Motor neuron (in vitro differentiated cells): ENCODE results near the gene HEBP1. TPM values are rescaled to one million over a fixed set of nuclear protein-coding genes. Genes with fewer than 3 reads are reported as not detected.

Source experiments
- ATAC-seq, 8 experiments: fragments of 200-7000 bp; cut with Tn5 transposase; replicated peaks in 6 of 8; 2 replicates each; pipeline ENCODE4 v1.8.0; 2021; ENCODE audit warnings: mild to moderate bottlenecking in 8 of 8, moderate library complexity in 8 of 8
- H3K27ac ChIP-seq, 2 donors: fragments of 250-450 bp; sonication (Bioruptor Pico); 2 replicates each; pipeline ENCODE4 v1.9.0; 2021; ENCODE audit warnings: antibody characterized with exemption in 2 of 2, mild to moderate bottlenecking in 2 of 2, moderate library complexity in 1 of 2
- H3K4me1 ChIP-seq, 2 donors: fragments of 250-450 bp; sonication (Bioruptor Pico); replicated peaks in 1 of 2; 2 replicates each; pipeline ENCODE4 v1.6.1; 2021; ENCODE audit warnings: antibody characterized with exemption in 2 of 2, mild to moderate bottlenecking in 2 of 2, moderate library complexity in 1 of 2
- H3K4me3 ChIP-seq, 5 donors: fragments of 250-450 bp; sonication (Bioruptor Pico); 2 replicates each; pipeline ENCODE4 v1.9.0; 2021; ENCODE audit warnings: antibody characterized with exemption in 5 of 5, mild to moderate bottlenecking in 5 of 5, moderate library complexity in 4 of 5
- WGBS, 10 experiments: fragments of 450-650 bp; shearing (Covaris generic); methylation state at CpG; one replicate each; pipeline ENCODE4 v1.0.0; 2022; 5-methylcytosine and 5-hydroxymethylcytosine counted together
- in situ Hi-C, 9 experiments: fragments of 400-800 bp; cut with MboI; loops; one replicate each; pipeline ENCODE4 v1.15.0; 2021; ENCODE audit warnings: low sequenced_read_pairs in 9 of 9, low pct_unique_long_range_greater_than_20kb in 2 of 9; ENCODE audit not compliant: unreplicated experiment in 9 of 9
- total RNA-seq, 8 experiments: library from RNA; unstranded; fragments of 300-600 nt; gene quantifications; 2 replicates each; pipeline versions ENCODE4 v1.2.3 to v1.2.4, GENCODE V29; 2022

HEBP1 gene, protein sequence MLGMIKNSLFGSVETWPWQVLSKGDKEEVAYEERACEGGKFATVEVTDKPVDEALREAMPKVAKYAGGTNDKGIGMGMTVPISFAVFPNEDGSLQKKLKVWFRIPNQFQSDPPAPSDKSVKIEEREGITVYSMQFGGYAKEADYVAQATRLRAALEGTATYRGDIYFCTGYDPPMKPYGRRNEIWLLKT
- 10 to 100 TPM in 7 of 8 experiments, 1 to 10 TPM in 1; 6.8 to 25.3 (median 17.1) TPM for total RNA-seq

DNA sequence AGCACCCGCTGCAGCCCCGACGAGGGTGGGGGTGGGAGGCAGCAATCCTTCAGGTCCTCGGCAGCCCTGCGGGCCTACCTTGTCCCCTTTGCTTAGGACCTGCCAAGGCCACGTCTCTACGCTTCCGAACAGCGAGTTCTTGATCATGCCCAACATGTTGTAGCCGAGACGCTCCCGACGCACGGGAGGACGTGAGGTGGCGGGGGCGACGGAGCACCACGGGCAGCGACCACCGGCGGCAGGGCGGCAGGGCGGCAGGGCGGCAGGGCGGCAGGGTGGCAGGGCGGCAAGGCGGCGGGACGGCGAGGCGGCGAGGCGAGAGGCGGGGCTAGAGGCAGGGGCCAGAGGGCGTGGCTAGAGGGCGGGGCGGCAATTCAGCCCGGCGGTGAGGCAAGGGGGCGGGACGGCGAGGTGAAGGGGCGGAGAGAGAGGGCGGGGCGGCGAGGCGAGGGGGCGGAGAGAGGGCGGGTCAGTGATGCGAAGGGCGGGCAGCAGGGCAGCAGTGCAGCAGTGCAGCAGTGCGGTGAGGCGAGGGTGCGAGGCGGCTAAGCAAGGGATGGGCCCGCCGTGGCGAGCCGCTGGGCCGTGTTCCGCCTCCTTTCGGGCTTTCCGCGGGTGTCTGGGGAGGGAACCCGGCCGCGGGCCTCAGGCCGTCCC lies at the start of gene HEBP1:
Gene HEBP1 (minus strand): TSS at position 307 of the 657 bp plus-strand sequence. CDS start 151 bp downstream, at position 156.
- peak within 1 kb of the TSS; percentile 38 to 75 for H3K27ac ChIP-seq
- WGBS, 10 experiments = 0% methylated on average over 2 to 7 of the region's 69 CpGs; no CpG with 5 or more reads in 7 of the 10 experiments
- ATAC-seq = peak; percentile 81 to 93 (median 90)
- in situ Hi-C loops = loop anchor here in 1 of 9 experiments (25.0 kb wide), 1 partner anchor 212 kb away; no protein-coding TSS in a partner anchor
- peak within 1 kb of the TSS; percentile 46 to 68 (median 58) for H3K4me3 ChIP-seq
- H3K4me1 ChIP-seq = peaks cover 0 to 5% of the 10 kb centered on the region in 2 donors

DNA sequence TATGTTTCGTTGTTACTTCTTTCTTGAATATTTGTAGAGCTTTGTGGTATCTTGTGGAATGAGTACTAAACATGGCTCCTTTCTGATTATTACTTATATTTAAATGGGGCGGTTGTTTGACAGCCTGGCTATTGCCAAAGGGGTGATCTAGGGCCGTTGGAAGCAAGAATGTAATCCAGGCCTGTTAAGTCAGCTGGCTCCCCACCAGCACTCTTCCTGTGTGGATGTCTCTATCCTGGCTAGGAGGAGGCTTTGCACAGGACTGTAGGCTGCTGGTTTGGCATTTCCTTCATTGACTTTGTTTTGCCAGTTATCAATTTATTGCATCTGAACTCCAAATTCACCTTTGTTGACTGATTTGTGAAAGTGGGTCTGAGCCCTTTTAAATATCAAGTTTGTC lies 49.8 kb upstream of the HEBP1 start:
- ATAC-seq = peak in 1 of 8 experiments; percentile 44
- in situ Hi-C loops = no loop called here
- Histone ChIP-seq H3K27ac (no peak overlapping the region), H3K4me3 (no peak overlapping the region), H3K4me1 (peaks cover 8 to 17% of the 10 kb centered on the region in 2 donors)
- WGBS, 10 experiments = 41 to 100% (median 61%) methylated on average over 1 to 3 of the region's 3 CpGs; no CpG with 5 or more reads in 1 of the 10 experiments

DNA sequence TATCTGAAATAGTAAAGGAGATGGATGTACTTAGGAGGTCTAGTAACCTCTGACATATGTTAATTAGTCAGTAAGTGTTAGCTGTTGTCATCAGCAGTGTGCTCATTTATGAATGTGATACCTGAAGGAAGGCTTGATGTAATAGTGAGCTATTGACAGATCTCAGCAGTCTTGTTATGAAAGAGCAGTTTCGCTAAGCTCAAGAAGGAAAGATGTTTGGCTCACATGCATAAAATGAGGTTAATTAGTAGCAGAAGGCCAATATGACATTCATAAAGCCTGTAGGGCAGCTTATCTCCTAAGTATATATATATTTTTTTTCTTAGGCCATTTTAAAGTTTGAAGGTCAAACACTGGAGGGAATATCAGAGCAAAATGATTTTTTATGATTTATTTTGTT lies 46.9 kb upstream of the HEBP1 start:
- Histone ChIP-seq H3K4me1 (peaks cover 8 to 15% of the 10 kb centered on the region in 2 donors), H3K4me3 (no peak overlapping the region), H3K27ac (no peak overlapping the region)
- 40 to 100% (median 100%) methylated on average over 1 of the region's 1 CpG; no CpG with 5 or more reads in 1 of the 10 experiments for WGBS, 10 experiments
- in situ Hi-C loops = no loop called here
- ATAC-seq = no peak

DNA sequence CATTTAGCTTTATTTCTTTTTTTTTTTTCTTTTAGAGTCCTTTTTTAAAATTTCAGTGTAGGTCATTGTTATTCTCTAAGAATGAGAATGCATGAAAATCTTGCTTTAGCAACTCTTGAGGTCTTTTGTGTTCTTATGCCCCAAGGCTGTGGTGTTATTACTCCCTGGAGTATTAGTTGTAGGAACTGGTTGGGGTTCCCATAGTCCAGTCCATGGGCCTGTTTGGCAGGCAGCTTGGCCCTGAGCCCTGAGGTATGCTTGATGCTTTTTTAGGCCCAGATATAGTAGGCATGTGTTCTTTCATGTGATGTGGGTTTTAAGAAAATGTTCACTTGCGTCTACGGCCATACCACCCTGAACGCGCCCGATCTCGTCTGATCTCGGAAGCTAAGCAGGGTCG lies 45.8 kb upstream of the HEBP1 start:
- in situ Hi-C loops = no loop called here
- Histone ChIP-seq H3K27ac (no peak overlapping the region), H3K4me3 (peak overlapping the region in 2 of 5 donors; percentile 70 to 99), H3K4me1 (peaks cover 8 to 15% of the 10 kb centered on the region in 2 donors)
- no peak for ATAC-seq
- 85 to 100% (median 93%) methylated on average over 2 to 8 of the region's 8 CpGs; no CpG with 5 or more reads in 4 of the 10 experiments for WGBS, 10 experiments

DNA sequence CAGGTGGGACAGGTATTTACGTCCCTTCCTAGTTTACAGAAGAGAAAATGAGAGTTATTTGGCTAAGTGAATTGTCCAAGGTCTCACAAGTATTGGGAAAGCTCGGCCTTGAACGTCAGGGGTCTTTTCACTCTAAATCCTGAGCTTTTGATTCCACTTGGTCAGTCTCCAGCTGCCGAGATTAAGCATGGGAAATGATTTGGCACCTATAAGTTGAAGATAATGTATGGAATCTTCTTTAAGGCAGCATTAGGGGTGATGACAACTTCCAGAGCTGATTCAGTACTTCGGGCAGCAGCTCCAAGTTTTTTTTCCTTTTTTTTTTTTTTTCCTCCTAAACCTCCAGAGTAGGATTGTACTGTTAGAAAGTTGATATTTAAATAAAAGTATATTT lies 44.8 kb upstream of the HEBP1 start:
- ATAC-seq = no peak
- peak overlapping the region; percentile 70 to 99 (median 88) for H3K4me3 ChIP-seq
- 0 to 13% (median 0%) methylated on average over 1 to 4 of the region's 5 CpGs for whole genome bisulfite sequencing, 10 experiments
- in situ Hi-C loops = no loop called here
- peaks cover 8 to 12% of the 10 kb centered on the region in 2 donors for H3K4me1 ChIP-seq
- H3K27ac ChIP-seq = no peak overlapping the region

DNA sequence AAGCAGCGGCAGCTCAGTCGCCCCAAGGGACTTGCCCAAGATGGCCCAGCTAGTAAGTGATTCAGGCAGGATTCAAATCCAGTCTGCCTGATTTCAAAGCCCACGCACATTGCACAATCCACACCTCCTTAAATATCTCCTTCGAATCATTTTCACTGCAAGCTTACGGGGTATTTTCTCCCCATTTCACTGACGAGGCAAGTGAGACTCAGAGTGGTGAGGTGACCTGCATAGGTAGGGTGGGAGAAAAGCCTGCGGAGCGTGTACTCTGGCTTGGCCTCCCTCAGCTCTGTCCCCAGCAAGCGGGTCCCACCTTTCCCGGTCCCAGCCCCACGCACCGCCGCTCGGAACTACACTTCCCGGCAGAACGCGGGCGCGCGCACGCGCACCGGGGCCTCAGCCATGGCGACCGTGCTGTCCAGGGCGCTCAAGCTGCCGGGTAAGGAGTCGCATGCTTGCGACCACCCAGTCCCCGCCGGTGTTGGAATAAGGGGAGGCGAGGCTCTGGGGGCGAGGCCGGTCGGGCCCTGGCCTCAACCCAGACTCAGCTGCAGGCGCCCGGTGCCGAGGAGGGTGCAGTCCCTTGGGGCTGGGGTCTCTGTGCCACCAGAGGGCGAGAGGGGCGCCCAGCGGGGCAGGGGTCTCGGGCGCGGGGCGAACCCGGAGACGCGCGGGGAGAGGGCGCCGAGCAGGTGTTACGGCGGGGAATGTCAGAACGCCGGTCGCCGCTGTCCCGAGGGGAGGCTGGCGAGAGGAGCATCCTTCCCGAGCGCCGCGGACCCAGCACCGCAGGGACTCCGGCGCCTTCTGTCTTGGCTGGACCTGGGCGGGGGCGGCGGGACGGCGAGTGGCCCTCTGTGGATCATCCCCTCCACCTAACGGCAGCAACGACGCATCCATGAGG lies 44.2 kb upstream of the HEBP1 start, which contains the start of gene FAM234B:
Gene FAM234B (plus strand): TSS at position 380 of the 904 bp plus-strand sequence. CDS start 23 bp downstream, at position 403.
- ATAC-seq = peak; percentile 97 to 99 (median 98)
- WGBS, 10 experiments = 0 to 72% (median 8%) methylated on average over 1 to 10 of the region's 74 CpGs; no CpG with 5 or more reads in 2 of the 10 experiments
- H3K4me1 ChIP-seq = peaks cover 8 to 16% of the 10 kb centered on the region in 2 donors
- in situ Hi-C loops = no loop called here
- peak within 1 kb of the TSS; percentile 70 to 99 (median 88) for H3K4me3 ChIP-seq
- peak within 1 kb of the TSS; percentile 42 to 65 for H3K27ac ChIP-seq

DNA sequence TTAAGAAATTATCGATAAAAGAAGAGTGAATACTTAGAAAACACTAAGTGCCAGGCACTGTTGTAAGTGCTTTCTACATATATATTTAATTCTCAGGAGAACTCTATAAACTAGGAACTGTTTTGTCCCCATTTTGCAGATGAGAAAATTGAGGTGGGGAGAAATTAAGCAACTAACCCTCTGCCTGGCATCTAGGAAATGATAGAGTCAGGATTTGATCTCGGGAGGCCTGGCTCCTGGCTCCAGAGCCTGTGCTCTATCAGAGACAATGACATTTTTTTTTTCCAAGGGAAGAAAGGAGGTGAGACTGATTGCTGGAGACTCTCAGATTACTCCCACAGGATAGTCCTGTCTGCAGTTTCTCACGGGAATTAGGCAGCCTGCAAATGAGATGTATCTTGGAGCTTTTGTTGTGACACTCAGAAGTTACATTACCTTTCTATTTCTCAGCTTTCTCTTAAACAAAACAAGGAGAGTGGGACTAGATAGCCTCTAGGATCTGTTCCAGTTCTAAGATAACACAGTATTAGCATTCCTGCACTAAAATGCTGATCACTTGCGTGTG lies 42.7 kb upstream of the HEBP1 start:
- no peak overlapping the region for H3K27ac ChIP-seq
- H3K4me3 ChIP-seq = no peak overlapping the region
- H3K4me1 ChIP-seq = peaks cover 8 to 17% of the 10 kb centered on the region in 2 donors
- WGBS, 10 experiments = 77 to 100% (median 87%) methylated on average over 1 to 4 of the region's 4 CpGs
- in situ Hi-C loops = no loop called here
- ATAC-seq = no peak

DNA sequence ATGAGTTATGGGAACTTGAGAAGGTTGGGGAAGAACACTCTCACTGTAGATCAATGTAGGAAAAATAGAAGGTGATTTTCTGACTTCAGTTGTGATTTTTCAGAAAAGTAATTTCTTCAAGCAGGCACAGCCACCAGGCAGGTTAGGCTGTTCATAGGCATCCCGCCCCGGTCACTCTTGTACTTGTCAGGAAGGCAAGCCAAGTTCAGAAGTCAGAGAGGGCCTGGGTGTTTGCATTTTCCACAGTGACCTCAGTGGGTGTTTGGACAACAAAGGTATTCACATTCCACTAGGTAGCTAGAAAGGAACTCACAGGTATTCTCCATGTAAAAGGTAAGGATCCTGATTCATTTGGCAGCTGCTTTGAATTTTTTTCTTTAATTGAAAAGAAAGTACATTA lies 41.2 kb upstream of the HEBP1 start:
- ATAC-seq = no peak
- in situ Hi-C loops = no loop called here
- WGBS, 10 experiments = 79 to 100% (median 92%) methylated on average over 2 of the region's 2 CpGs; no CpG with 5 or more reads in 4 of the 10 experiments

DNA sequence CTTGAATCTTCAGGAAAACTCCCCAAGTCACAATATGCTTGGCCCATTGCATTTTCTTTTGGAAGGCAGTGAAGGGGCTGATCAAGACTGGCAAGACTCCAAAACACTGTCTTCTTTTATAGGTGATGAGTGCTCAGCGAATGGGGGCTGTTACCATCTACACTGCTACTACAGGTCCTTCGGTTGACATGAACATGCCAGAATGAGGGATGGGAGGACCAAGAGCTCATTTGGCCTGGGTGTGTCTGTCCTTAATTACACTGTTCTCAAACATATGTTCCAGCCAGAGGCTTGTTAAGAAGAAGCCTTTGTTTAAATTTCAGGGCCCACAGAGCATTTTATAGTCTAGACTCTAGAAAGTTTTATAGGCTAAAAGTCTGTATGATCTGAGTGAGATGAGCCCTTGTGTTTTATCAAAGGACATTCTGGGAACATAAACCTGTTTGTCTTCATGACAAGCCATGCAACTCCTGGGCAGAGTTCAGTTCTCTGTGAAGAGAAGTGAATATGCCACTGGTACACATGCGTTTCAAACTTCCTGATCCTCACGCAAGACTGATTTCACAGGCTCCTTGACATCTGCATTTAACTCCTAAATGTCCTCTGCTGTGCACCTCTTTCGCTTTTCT lies 39.4 kb upstream of the HEBP1 start:
- Histone ChIP-seq H3K4me1 (peaks cover 0 to 6% of the 10 kb centered on the region in 2 donors), H3K4me3 (no peak overlapping the region), H3K27ac (no peak overlapping the region)
- in situ Hi-C loops = no loop called here
- ATAC-seq = no peak
- WGBS, 10 experiments = 21 to 72% (median 61%) methylated on average over 2 to 5 of the region's 5 CpGs; no CpG with 5 or more reads in 3 of the 10 experiments

More for the DNA sequence above, 41.2 kb upstream of the HEBP1 start:
- no peak overlapping the region for H3K27ac ChIP-seq
- peaks cover 8 to 16% of the 10 kb centered on the region in 2 donors for H3K4me1 ChIP-seq
- no peak overlapping the region for H3K4me3 ChIP-seq

DNA sequence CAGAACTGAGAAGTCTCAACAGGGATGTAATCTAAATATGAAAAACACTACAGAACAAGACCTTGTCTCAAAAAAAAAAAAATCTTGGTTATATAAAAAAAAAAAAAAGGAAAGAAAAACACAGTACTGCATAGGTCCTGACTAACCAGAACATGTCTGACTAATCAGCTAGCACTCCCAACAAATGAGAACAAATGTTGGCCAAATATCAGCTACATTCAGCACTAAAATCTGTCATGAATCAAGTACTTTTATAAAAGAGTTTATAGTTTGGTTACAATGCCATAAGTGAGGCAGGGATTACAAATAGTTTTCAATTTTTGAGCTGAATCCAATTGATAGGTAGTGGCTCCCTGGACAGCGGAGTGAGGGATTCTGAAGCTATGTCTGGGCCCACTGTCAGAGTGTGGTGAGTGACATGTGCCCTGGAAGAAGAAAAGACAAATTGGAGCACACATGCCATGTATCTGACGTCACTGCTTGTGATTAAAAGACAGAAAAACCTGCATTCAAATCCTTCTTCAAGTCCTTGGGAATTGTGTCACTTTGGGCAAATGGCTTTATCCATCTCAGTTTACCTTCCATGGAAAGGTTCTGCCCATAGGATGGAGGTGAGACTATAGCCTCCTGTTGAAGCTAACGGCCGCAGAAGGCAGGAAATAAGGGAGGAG lies 38.6 kb upstream of the HEBP1 start:
- Histone ChIP-seq H3K4me3 (no peak overlapping the region), H3K27ac (no peak overlapping the region), H3K4me1 (peaks cover 0 to 6% of the 10 kb centered on the region in 2 donors)
- in situ Hi-C loops = no loop called here
- WGBS, 10 experiments = 8 to 100% (median 61%) methylated on average over 2 to 3 of the region's 4 CpGs; no CpG with 5 or more reads in 5 of the 10 experiments
- no peak for ATAC-seq

DNA sequence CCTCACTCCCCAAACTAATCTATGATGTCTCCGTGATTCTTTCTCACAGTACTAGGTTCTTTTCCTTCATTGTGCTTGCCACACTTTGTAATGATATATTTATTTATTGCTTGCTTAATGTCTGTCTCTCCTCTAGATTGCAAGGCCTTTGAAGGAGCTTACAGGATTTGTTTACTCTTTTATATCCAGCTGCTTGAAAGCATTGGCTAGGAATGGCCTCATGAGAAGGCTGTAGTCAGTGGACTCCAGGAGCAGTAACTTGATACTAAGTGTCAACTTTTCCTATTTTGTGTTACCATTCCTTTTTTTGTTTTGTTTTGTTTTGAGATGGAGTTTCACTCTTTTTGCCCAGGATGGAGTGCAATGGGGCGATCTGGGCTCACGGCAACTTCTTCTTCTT lies 36.8 kb upstream of the HEBP1 start:
- no peak overlapping the region for H3K4me3 ChIP-seq
- H3K4me1 ChIP-seq = peaks cover 0 to 6% of the 10 kb centered on the region in 2 donors
- in situ Hi-C loops = no loop called here
- WGBS, 10 experiments = 75 to 100% (median 100%) methylated on average over 1 to 3 of the region's 3 CpGs; no CpG with 5 or more reads in 1 of the 10 experiments
- no peak for ATAC-seq
- H3K27ac ChIP-seq = no peak overlapping the region
